GM12878 (cell line): ENCODE results near the gene NPLOC4. TPM values are rescaled to one million over a fixed set of nuclear protein-coding genes. Genes with fewer than 3 reads are reported as not detected.

Experiments
- ATAC-seq: fragments of 200-7000 bp; cut with Tn5 transposase; 3 replicates; pipeline ENCODE4 v1.9.1; 2020; ENCODE audit warnings: mild to moderate bottlenecking, moderate library complexity
- BruUV-seq: library from RNA; stranded (reverse); fragments of 400-500 nt; replicated peaks from 2 replicates; lab custom pipeline; 2021; lab: Mats Ljungman, UMichigan
- CTCF ChIA-PET: fragments of 300-600 bp; sonication (Branson Sonifier 250); formaldehyde crosslinking; extraction: SDS; loops from one replicate; lab custom pipeline; 2021; ENCODE audit warnings: inconsistent platforms; lab: Yijun Ruan, JAX
- POLR2A ChIA-PET: fragments of 350-600 bp; formaldehyde crosslinking; extraction: SDS; loops from one replicate; lab custom pipeline; 2021; ENCODE audit warnings: inconsistent platforms; lab: Charles Lee
- RAD21 ChIA-PET: fragments of 300-600 bp; sonication (Branson Sonifier 250); formaldehyde crosslinking; loops from one replicate; lab custom pipeline; 2023; ENCODE audit warnings: antibody characterized with exemption; ENCODE audit not compliant: unreplicated experiment; lab: Charles Lee
- SMC1A ChIA-PET: fragments of 300-600 bp; sonication (Branson Sonifier 250); formaldehyde crosslinking; loops from one replicate; lab custom pipeline; 2023; ENCODE audit not compliant: unreplicated experiment, uncharacterized antibody; lab: Charles Lee
- DNase-seq: peaks from one replicate; pipeline ENCODE4 v3.0.0-alpha.2; 2011; ENCODE audit warnings: low read depth, low spot score
- FAIRE-seq: peaks from 3 replicates; lab custom pipeline; 2011; peaks lifted over from hg19 to GRCh38; lab: Jason Lieb, UNC
- H2AFZ ChIP-seq: 2 replicates; pipeline ENCODE4 v1.6.0; 2011; ENCODE audit warnings: low read depth, low read length, control low read depth; ENCODE audit not compliant: control insufficient read depth
- H3K27ac ChIP-seq: 2 replicates; pipeline ENCODE4 v1.5.1; 2011; ENCODE audit warnings: control low read depth; ENCODE audit not compliant: control insufficient read depth, insufficient read depth
- H3K27me3 ChIP-seq, 2 experiments: replicated peaks in 1 of 2; 2 replicates each; pipeline versions ENCODE4 v1.6.0 to v1.6.1; 2011; ENCODE audit warnings: low read length in 1 of 2; ENCODE audit not compliant: control insufficient read depth in 2 of 2, insufficient read depth in 2 of 2
- H3K36me3 ChIP-seq, 2 experiments: 2 replicates each; pipeline ENCODE4 v1.5.1; 2011; ENCODE audit warnings: low read length in 1 of 2; ENCODE audit not compliant: control insufficient read depth in 2 of 2, insufficient read depth in 2 of 2
- H3K4me1 ChIP-seq: 2 replicates; pipeline ENCODE4 v1.6.1; 2011; ENCODE audit warnings: mild to moderate bottlenecking, low read length, moderate library complexity, mixed read lengths; ENCODE audit not compliant: control insufficient read depth, insufficient read depth
- H3K4me2 ChIP-seq: 2 replicates; pipeline ENCODE4 v1.6.0; 2011; ENCODE audit warnings: control low read depth; ENCODE audit not compliant: control insufficient read depth, insufficient read depth
- H3K4me3 ChIP-seq: fragments of 200-600 bp; sonication (generic); 2 replicates; pipeline ENCODE4 v1.5.1; 2016
- H3K79me2 ChIP-seq: 2 replicates; pipeline ENCODE4 v1.6.0; 2011; ENCODE audit warnings: low read length; ENCODE audit not compliant: control insufficient read depth, insufficient read depth
- H3K9ac ChIP-seq: 2 replicates; pipeline ENCODE4 v1.8.0; 2011; ENCODE audit warnings: low read length, control low read depth, mixed read lengths; ENCODE audit not compliant: control insufficient read depth, insufficient read depth
- H3K9me3 ChIP-seq: replicated peaks from 3 replicates; pipeline ENCODE4 v1.5.1; 2011; ENCODE audit warnings: mild to moderate bottlenecking, low read length; ENCODE audit not compliant: control insufficient read depth, insufficient read depth
- H4K20me1 ChIP-seq: 2 replicates; pipeline ENCODE4 v1.6.0; 2011; ENCODE audit not compliant: control insufficient read depth, insufficient read depth
- CEBPB ChIP-seq, 2 experiments: fragments of 150-350 bp in 1 of 2; IDR thresholded peaks; 2 replicates each; pipeline ENCODE4 v1.6.1; 2012 to 2014; ENCODE audit warnings: low read depth in 2 of 2, low read length in 2 of 2, borderline replicate concordance in 1 of 2, inconsistent platforms in 1 of 2
- CREM ChIP-seq: IDR thresholded peaks from 2 replicates; pipeline ENCODE4 v1.6.1; 2014; ENCODE audit warnings: antibody characterized with exemption, low read depth
- ESRRA ChIP-seq: IDR thresholded peaks from 2 replicates; pipeline ENCODE4 v1.6.1; 2012; ENCODE audit warnings: mild to moderate bottlenecking, low read length, improper control_type of control experiment
- ETV6 ChIP-seq, 2 experiments: fragments of 450-650 bp in 1 of 2; IDR thresholded peaks in 1 of 2; conservative IDR thresholded peaks in 1 of 2; 2 replicates each; pipeline ENCODE4 v1.6.1; 2014; ENCODE audit warnings: antibody characterized with exemption in 1 of 2, borderline replicate concordance in 1 of 2, low read depth in 1 of 2, mild to moderate bottlenecking in 1 of 2, moderate library complexity in 1 of 2
- HDAC6 ChIP-seq: fragments of 200-600 bp; sonication (generic); IDR thresholded peaks from one replicate; pipeline ENCODE4 v1.8.0; 2017; ENCODE audit warnings: antibody characterized with exemption; ENCODE audit not compliant: unreplicated experiment
- JUNB ChIP-seq: IDR thresholded peaks from 2 replicates; pipeline ENCODE4 v1.6.1; 2016; ENCODE audit warnings: antibody characterized with exemption, mild to moderate bottlenecking
- MEF2B ChIP-seq: fragments of 450-650 bp; IDR thresholded peaks from 2 replicates; pipeline ENCODE4 v1.6.1; 2018; ENCODE audit warnings: mild to moderate bottlenecking, moderate library complexity; ENCODE audit not compliant: partially characterized antibody, poor library complexity, severe bottlenecking
- MTA2 ChIP-seq: fragments of 450-650 bp; IDR thresholded peaks from 2 replicates; pipeline ENCODE4 v1.6.1; 2016; ENCODE audit warnings: low read depth, mild to moderate bottlenecking, moderate library complexity
- NFIC ChIP-seq: IDR thresholded peaks from 2 replicates; pipeline ENCODE4 v1.6.1; 2012; ENCODE audit warnings: low read depth, mild to moderate bottlenecking, inconsistent platforms, low read length, moderate library complexity
- POLR2A ChIP-seq: IDR thresholded peaks from 2 replicates; pipeline ENCODE4 v1.6.1; 2011; ENCODE audit warnings: low read depth, mild to moderate bottlenecking, low read length
- SIN3A ChIP-seq: IDR thresholded peaks from 2 replicates; pipeline ENCODE4 v1.6.1; 2012; ENCODE audit warnings: low read depth, low read length, improper control_type of control experiment
- WRNIP1 ChIP-seq: IDR thresholded peaks from 2 replicates; pipeline ENCODE4 v1.6.1; 2011; ENCODE audit warnings: low read depth, low read length, improper control_type of control experiment, borderline replicate concordance
- YBX1 ChIP-seq: fragments of 450-650 bp; IDR thresholded peaks from 2 replicates; pipeline ENCODE4 v1.6.1; 2016; ENCODE audit warnings: antibody characterized with exemption
- YY1 ChIP-seq: IDR thresholded peaks from 2 replicates; pipeline ENCODE4 v1.6.1; 2011; ENCODE audit warnings: low read depth, mild to moderate bottlenecking, low read length
- ZNF622 ChIP-seq: fragments of 450-650 bp; IDR thresholded peaks from 2 replicates; pipeline ENCODE4 v1.6.1; 2017; ENCODE audit warnings: mild to moderate bottlenecking, inconsistent platforms
- whole genome bisulfite sequencing: methylation state at CpG from one replicate; pipeline ENCODE4 v1.1.6; 2016; ENCODE audit warnings: low lambda C conversion rate; ENCODE audit not compliant: insufficient replicate concordance, insufficient coverage; ENCODE audit errors: missing lambda C conversion rate; 5-methylcytosine and 5-hydroxymethylcytosine counted together
- in situ Hi-C: fragments of 300-500 bp; cut with MboI; formaldehyde crosslinking; loops from 9 replicates; pipeline ENCODE4 v1.14.3; 2018; ENCODE audit warnings: mixed read lengths
- intact Hi-C: fragments of 100-400 bp; cut with micrococcal nuclease; formaldehyde crosslinking; loops from one replicate; pipeline ENCODE4 v1.14.2; 2022; ENCODE audit not compliant: unreplicated experiment
- polyA plus RNA-seq, 11 experiments: library from polyadenylated mRNA; depleted of rRNA in 4 of 11; unstranded in 6 of 11; stranded (reverse) in 5 of 11; fragments of >200 nt; fragmentation: Nextera tagmentation in 4 of 11; fragmentation: Illumina TruSeq in 1 of 11; extraction: Ambion mirVana in 4 of 11; extraction: Trizol in 1 of 11; gene quantifications; 1 replicate in 1 of 11; 2 replicates in 10 of 11; pipeline versions ENCODE4 v1.2.1 to v1.2.3, GENCODE V29; 2011 to 2016; ENCODE audit warnings: inconsistent platforms in 2 of 11, missing spikeins in 2 of 11, low read depth in 1 of 11
- total RNA-seq, 4 experiments: library from RNA; depleted of rRNA in 3 of 4; stranded (reverse); fragments of >200 nt in 3 of 4; fragmentation: Illumina TruSeq in 1 of 4; extraction: Trizol in 1 of 4; gene quantifications; 2 replicates each; pipeline versions ENCODE4 v1.2.1 to v1.2.3, GENCODE V29; 2013 to 2021
- TF ChIP-seq, protein P1 (sequence below): IDR thresholded peaks from 2 replicates; pipeline ENCODE4 v1.6.1; 2012; ENCODE audit warnings: low read depth, low read length, improper control_type of control experiment
- TF ChIP-seq, protein P2 (sequence below): fragments of 450-650 bp; IDR thresholded peaks from 2 replicates; pipeline ENCODE4 v1.6.1; 2017; ENCODE audit warnings: mild to moderate bottlenecking, low read depth, inconsistent platforms; ENCODE audit not compliant: poor library complexity, severe bottlenecking
- TF ChIP-seq, protein P3 (sequence below): IDR thresholded peaks from 2 replicates; pipeline ENCODE4 v1.6.1; 2011; ENCODE audit warnings: low read depth, low read length, improper control_type of control experiment, borderline replicate concordance

The NPLOC4 gene
- total and polyA plus RNA-seq, 10 of the 15 experiments (the other 5 are each of a cell fraction or from before 2014, with no cell fraction given), result 1.5 to 83.7 (median 45.8) TPM

- H3K4me3 ChIP-seq, result no peak overlapping the region
- H3K4me2 ChIP-seq, result no peak overlapping the region
- no peak for TF ChIP-seq YY1
- no peak for TF ChIP-seq MEF2B
- TF ChIP-seq YBX1, result no peak
- TF ChIP-seq POLR2A, result no peak
- TF ChIP-seq, protein P1, sequence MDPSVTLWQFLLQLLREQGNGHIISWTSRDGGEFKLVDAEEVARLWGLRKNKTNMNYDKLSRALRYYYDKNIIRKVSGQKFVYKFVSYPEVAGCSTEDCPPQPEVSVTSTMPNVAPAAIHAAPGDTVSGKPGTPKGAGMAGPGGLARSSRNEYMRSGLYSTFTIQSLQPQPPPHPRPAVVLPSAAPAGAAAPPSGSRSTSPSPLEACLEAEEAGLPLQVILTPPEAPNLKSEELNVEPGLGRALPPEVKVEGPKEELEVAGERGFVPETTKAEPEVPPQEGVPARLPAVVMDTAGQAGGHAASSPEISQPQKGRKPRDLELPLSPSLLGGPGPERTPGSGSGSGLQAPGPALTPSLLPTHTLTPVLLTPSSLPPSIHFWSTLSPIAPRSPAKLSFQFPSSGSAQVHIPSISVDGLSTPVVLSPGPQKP, result no peak
- TF ChIP-seq ETV6 (conservative IDR thresholded peaks at IDR 0.05 in 1 of 2, IDR thresholded peaks at IDR 0.05 in 1 of 2; ENCODE audit: borderline replicate concordance in 1 of 2, low read depth in 1 of 2), result no peak
- TF ChIP-seq CEBPB (IDR thresholded peaks at IDR 0.05; ENCODE audit: borderline replicate concordance in 1 of 2, low read depth in 2 of 2, low read length in 2 of 2), result no peak
- no peak for TF ChIP-seq CREM
- no peak for TF ChIP-seq SIN3A
- TF ChIP-seq, protein P2, sequence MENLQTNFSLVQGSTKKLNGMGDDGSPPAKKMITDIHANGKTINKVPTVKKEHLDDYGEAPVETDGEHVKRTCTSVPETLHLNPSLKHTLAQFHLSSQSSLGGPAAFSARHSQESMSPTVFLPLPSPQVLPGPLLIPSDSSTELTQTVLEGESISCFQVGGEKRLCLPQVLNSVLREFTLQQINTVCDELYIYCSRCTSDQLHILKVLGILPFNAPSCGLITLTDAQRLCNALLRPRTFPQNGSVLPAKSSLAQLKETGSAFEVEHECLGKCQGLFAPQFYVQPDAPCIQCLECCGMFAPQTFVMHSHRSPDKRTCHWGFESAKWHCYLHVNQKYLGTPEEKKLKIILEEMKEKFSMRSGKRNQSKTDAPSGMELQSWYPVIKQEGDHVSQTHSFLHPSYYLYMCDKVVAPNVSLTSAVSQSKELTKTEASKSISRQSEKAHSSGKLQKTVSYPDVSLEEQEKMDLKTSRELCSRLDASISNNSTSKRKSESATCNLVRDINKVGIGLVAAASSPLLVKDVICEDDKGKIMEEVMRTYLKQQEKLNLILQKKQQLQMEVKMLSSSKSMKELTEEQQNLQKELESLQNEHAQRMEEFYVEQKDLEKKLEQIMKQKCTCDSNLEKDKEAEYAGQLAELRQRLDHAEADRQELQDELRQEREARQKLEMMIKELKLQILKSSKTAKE, result no peak
- TF ChIP-seq JUNB, result no peak
- no peak for TF ChIP-seq WRNIP1
- TF ChIP-seq HDAC6, result no peak
- TF ChIP-seq, protein P3, sequence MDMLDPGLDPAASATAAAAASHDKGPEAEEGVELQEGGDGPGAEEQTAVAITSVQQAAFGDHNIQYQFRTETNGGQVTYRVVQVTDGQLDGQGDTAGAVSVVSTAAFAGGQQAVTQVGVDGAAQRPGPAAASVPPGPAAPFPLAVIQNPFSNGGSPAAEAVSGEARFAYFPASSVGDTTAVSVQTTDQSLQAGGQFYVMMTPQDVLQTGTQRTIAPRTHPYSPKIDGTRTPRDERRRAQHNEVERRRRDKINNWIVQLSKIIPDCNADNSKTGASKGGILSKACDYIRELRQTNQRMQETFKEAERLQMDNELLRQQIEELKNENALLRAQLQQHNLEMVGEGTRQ, result no peak
- no peak for TF ChIP-seq MTA2
- TF ChIP-seq NFIC, result no peak
- TF ChIP-seq ZNF622, result no peak
- no peak for TF ChIP-seq ESRRA
- H3K27me3 ChIP-seq, result no peaks in the 10 kb centered on the region
- intact Hi-C loops, result no loop called here
- WGBS, result 91% methylated on average over 15 of the region's 16 CpGs
- H3K79me2 ChIP-seq, result peaks cover 3% of the 10 kb centered on the region; the same call in 1 of the 2 replicates
- ATAC-seq, result no peak
- ChIA-PET POLR2A (interaction anchor here (0.6 to 1.0 kb wide), 2 partner anchors 9 to 60 kb away, joined by 3 read pairs; partner anchors contain the start of gene FAAP100), CTCF (interaction anchor here (1.0 kb wide), 1 partner anchor 11 kb away, joined by 3 read pairs; no protein-coding TSS in a partner anchor), RAD21 (no interaction called here), SMC1A (no interaction called here)
- no peak for FAIRE-seq
- no peak overlapping the region for H3K9ac ChIP-seq
- H3K27ac ChIP-seq, result no peak overlapping the region
- in situ Hi-C loops, result no loop called here
- H3K4me1 ChIP-seq, result no peaks in the 10 kb centered on the region
- H2AFZ ChIP-seq, result no peak overlapping the region
- no peaks in the 10 kb centered on the region for H3K9me3 ChIP-seq
- BruUV-seq, result no TSS peak
- H3K36me3 ChIP-seq, result peaks cover 22 to 28% of the 10 kb centered on the region in 2 experiments
- DNase-seq, result no peak
- H4K20me1 ChIP-seq, result no peaks in the 10 kb centered on the region
Measured at GRCh38 chr17:81612172-81612970, 24.5 kb downstream of the NPLOC4 start.
